WTC11 (cell line): Measurements from ENCODE around the gene UTF1.

Source experiments
- CREB1 ChIP-seq: sonication (generic); formaldehyde crosslinking; IDR thresholded peaks from 2 replicates; pipeline ENCODE4 v1.8.0; 2023; ENCODE audit warnings: mild to moderate bottlenecking, missing genetic modification reagents
- CREM ChIP-seq: sonication (generic); formaldehyde crosslinking; IDR thresholded peaks from 2 replicates; pipeline ENCODE4 v1.8.1; 2022; ENCODE audit warnings: mild to moderate bottlenecking, missing genetic modification reagents, moderate library complexity
- CTCF ChIP-seq: fragments of 200-600 bp; IDR thresholded peaks from 2 replicates; pipeline ENCODE4 v1.8.0; 2022; ENCODE audit warnings: antibody characterized with exemption
- E2F5 ChIP-seq: sonication (generic); formaldehyde crosslinking; IDR thresholded peaks from 2 replicates; pipeline ENCODE4 v1.8.1; 2022; ENCODE audit warnings: mild to moderate bottlenecking, moderate library complexity, missing genetic modification reagents
- ESRRA ChIP-seq: sonication (generic); formaldehyde crosslinking; IDR thresholded peaks from 2 replicates; pipeline ENCODE4 v1.8.1; 2022; ENCODE audit warnings: mild to moderate bottlenecking, missing genetic modification reagents, borderline replicate concordance
- FOXJ3 ChIP-seq: sonication (generic); formaldehyde crosslinking; IDR thresholded peaks from 2 replicates; pipeline ENCODE4 v1.9.0; 2021; ENCODE audit warnings: missing genetic modification reagents, mild to moderate bottlenecking, borderline replicate concordance
- JAZF1 ChIP-seq: fragments of 250-450 bp; sonication (Bioruptor Pico); IDR thresholded peaks from 2 replicates; pipeline ENCODE4 v1.9.0; 2021; ENCODE audit warnings: moderate library complexity, mild to moderate bottlenecking, inconsistent platforms
- MLX ChIP-seq: sonication (generic); formaldehyde crosslinking; IDR thresholded peaks from 2 replicates; pipeline ENCODE4 v1.8.1; 2023; ENCODE audit warnings: mild to moderate bottlenecking, missing genetic modification reagents, moderate library complexity
- SP1 ChIP-seq: sonication (generic); formaldehyde crosslinking; conservative IDR thresholded peaks from 2 replicates; pipeline ENCODE4 v1.8.1; 2022; ENCODE audit warnings: missing genetic modification reagents
- ZNF512 ChIP-seq: sonication (generic); formaldehyde crosslinking; IDR thresholded peaks from 2 replicates; pipeline ENCODE4 v1.8.1; 2022; ENCODE audit warnings: missing genetic modification reagents, borderline replicate concordance
- ZNF532 ChIP-seq: fragments of 250-450 bp; sonication (Bioruptor Pico); IDR thresholded peaks from 2 replicates; pipeline ENCODE4 v1.9.0; 2021; ENCODE audit warnings: mild to moderate bottlenecking, borderline replicate concordance

- no peak for TF ChIP-seq SP1 (CRISPR knock-in tag)
- TF ChIP-seq CTCF, result no peak
- no peak for TF ChIP-seq JAZF1 (CRISPR knock-in tag)
- no peak for TF ChIP-seq FOXJ3 (CRISPR knock-in tag)
- TF ChIP-seq ZNF512 (CRISPR knock-in tag), result no peak
- TF ChIP-seq ZNF532 (CRISPR knock-in tag), result no peak
- no peak for TF ChIP-seq CREB1 (CRISPR knock-in tag)
- TF ChIP-seq MLX, result no peak
- TF ChIP-seq ESRRA, result no peak
- no peak for TF ChIP-seq CREM (CRISPR knock-in tag)
- no peak for TF ChIP-seq E2F5 (CRISPR knock-in tag)
These were observed 32.2 kb upstream of the UTF1 start for GRCh38 chr10:133197786-133198185.
